Measurements from ENCODE around the gene CCDC7. TPM values are rescaled to one million over a fixed set of nuclear protein-coding genes. Genes with fewer than 3 reads are reported as not detected.
"Not testable (repeated sequence)": the region's sequence is repeated elsewhere in the genome, so short reads cannot be mapped to it uniquely, and the experiment has no call there.

Gene CCDC7
- polyA plus RNA-seq, 2 donors = 0.46 to 0.96 TPM

- H3K4me3 ChIP-seq (ENCODE audit: low read depth in 1 of 2, low read length in 2 of 2); H3K36me3 ChIP-seq (ENCODE audit: control insufficient read depth in 2 of 2, insufficient read depth in 2 of 2, low read length in 1 of 2); H3K27ac ChIP-seq (ENCODE audit: low read depth in 2 of 2, low read length in 1 of 2); H3K4me1 ChIP-seq (ENCODE audit: control insufficient read depth in 2 of 2, insufficient read depth in 2 of 2, low read length in 1 of 2); H3K9me3 ChIP-seq (ENCODE audit: control insufficient read depth in 2 of 2, insufficient read depth in 1 of 2, low read depth in 1 of 2, low read length in 1 of 2); H3K27me3 ChIP-seq (ENCODE audit: control insufficient read depth in 1 of 2, insufficient read depth in 2 of 2, low read length in 2 of 2): not testable (repeated sequence)
- WGBS, 2 donors = 84 to 86% methylated on average over 7 of the region's 7 CpGs
Measured at GRCh38 chr10:32895200-32895968, 449.4 kb downstream of the CCDC7 start.

DNA sequence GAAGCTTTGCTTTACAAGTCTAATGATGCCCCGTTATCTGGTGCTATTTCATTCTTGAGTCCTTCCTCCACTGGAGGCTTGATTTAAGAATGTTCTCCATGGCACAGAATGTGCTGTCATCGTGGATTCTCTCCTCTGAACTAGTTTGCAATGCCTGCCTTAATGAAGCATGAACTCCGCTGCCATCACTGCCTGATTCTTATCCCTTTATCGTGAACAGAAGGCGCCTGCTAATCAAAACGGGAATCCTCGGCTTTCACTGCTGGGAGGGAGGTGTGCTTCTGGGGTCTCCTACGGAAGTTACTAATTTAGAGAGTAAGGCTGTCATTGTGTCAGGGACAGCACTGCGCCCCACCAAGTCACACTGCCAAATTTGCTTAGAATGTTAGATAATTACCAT is 455.9 kb downstream of the CCDC7 start:
- no peak overlapping the region for H3K27ac ChIP-seq (ENCODE audit: low read depth in 2 of 2, low read length in 1 of 2)
- no peak overlapping the region for H3K4me3 ChIP-seq (ENCODE audit: low read depth in 1 of 2, low read length in 2 of 2)
- peaks cover 0 to 4% of the 10 kb centered on the region in 2 donors for H3K36me3 ChIP-seq (ENCODE audit: control insufficient read depth in 2 of 2, insufficient read depth in 2 of 2, low read length in 1 of 2)
- 92 to 94% methylated on average over 9 of the region's 9 CpGs for WGBS, 2 donors
- no peaks in the 10 kb centered on the region for H3K9me3 ChIP-seq (ENCODE audit: control insufficient read depth in 2 of 2, insufficient read depth in 1 of 2, low read depth in 1 of 2, low read length in 1 of 2)
- H3K4me1 ChIP-seq (ENCODE audit: control insufficient read depth in 2 of 2, insufficient read depth in 2 of 2, low read length in 1 of 2) = no peaks in the 10 kb centered on the region
- no peaks in the 10 kb centered on the region for H3K27me3 ChIP-seq (ENCODE audit: control insufficient read depth in 1 of 2, insufficient read depth in 2 of 2, low read length in 2 of 2)

GRCh38 chr10:32905466-32905865 is 459.5 kb downstream of the CCDC7 start:
- Histone ChIP-seq H3K4me3 (ENCODE audit: low read depth in 1 of 2, low read length in 2 of 2) (no peak overlapping the region), H3K27me3 (ENCODE audit: control insufficient read depth in 1 of 2, insufficient read depth in 2 of 2, low read length in 2 of 2) (no peaks in the 10 kb centered on the region), H3K4me1 (ENCODE audit: control insufficient read depth in 2 of 2, insufficient read depth in 2 of 2, low read length in 1 of 2) (no peaks in the 10 kb centered on the region), H3K9me3 (ENCODE audit: control insufficient read depth in 2 of 2, insufficient read depth in 1 of 2, low read depth in 1 of 2, low read length in 1 of 2) (no peaks in the 10 kb centered on the region), H3K36me3 (ENCODE audit: control insufficient read depth in 2 of 2, insufficient read depth in 2 of 2, low read length in 1 of 2) (peaks cover 0 to 4% of the 10 kb centered on the region in 2 donors), H3K27ac (ENCODE audit: low read depth in 2 of 2, low read length in 1 of 2) (no peak overlapping the region)
- WGBS, 2 donors = 84 to 94% methylated on average over 3 of the region's 3 CpGs

DNA sequence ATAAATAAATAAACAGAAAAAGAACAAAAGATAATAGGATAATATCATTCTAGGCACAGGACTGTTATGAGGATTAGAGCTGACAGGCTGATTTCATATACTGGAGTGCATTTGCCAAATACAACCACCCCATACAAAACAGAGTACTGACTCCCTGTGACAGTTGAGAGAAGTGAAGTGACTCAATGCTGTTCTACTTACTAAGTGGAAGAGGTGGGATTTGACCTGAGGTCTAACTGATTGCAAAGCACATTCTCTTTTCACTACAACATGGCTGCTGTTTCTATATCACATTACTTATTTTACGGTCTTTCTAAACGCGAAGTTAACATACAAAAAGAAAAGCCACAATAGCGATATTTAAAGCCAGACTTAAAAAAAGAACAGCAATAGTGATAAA is 460.7 kb downstream of the CCDC7 start:
- peaks cover 0 to 4% of the 10 kb centered on the region in 2 donors for H3K36me3 ChIP-seq (ENCODE audit: control insufficient read depth in 2 of 2, insufficient read depth in 2 of 2, low read length in 1 of 2)
- 91 to 93% methylated on average over 4 of the region's 4 CpGs for WGBS, 2 donors

GRCh38 chr10:32909456-32909855 is 463.5 kb downstream of the CCDC7 start:
- Histone ChIP-seq H3K27me3 (ENCODE audit: control insufficient read depth in 1 of 2, insufficient read depth in 2 of 2, low read length in 2 of 2) (no peaks in the 10 kb centered on the region), H3K9me3 (ENCODE audit: control insufficient read depth in 2 of 2, insufficient read depth in 1 of 2, low read depth in 1 of 2, low read length in 1 of 2) (no peaks in the 10 kb centered on the region), H3K27ac (ENCODE audit: low read depth in 2 of 2, low read length in 1 of 2) (no peak overlapping the region), H3K4me1 (ENCODE audit: control insufficient read depth in 2 of 2, insufficient read depth in 2 of 2, low read length in 1 of 2) (no peaks in the 10 kb centered on the region), H3K4me3 (ENCODE audit: low read depth in 1 of 2, low read length in 2 of 2) (no peak overlapping the region), H3K36me3 (ENCODE audit: control insufficient read depth in 2 of 2, insufficient read depth in 2 of 2, low read length in 1 of 2) (no peaks in the 10 kb centered on the region)
- 85% methylated on average over 1 of the region's 1 CpG for WGBS, 2 donors

More for the DNA sequence above, 460.7 kb downstream of the CCDC7 start:
- Histone ChIP-seq H3K27me3 (ENCODE audit: control insufficient read depth in 1 of 2, insufficient read depth in 2 of 2, low read length in 2 of 2) (no peaks in the 10 kb centered on the region), H3K4me1 (ENCODE audit: control insufficient read depth in 2 of 2, insufficient read depth in 2 of 2, low read length in 1 of 2) (no peaks in the 10 kb centered on the region), H3K27ac (ENCODE audit: low read depth in 2 of 2, low read length in 1 of 2) (no peak overlapping the region), H3K9me3 (ENCODE audit: control insufficient read depth in 2 of 2, insufficient read depth in 1 of 2, low read depth in 1 of 2, low read length in 1 of 2) (no peaks in the 10 kb centered on the region), H3K4me3 (ENCODE audit: low read depth in 1 of 2, low read length in 2 of 2) (no peak overlapping the region)

- 82 to 90% methylated on average over 5 of the region's 7 CpGs for WGBS, 2 donors
- not testable (repeated sequence) for H3K27me3 ChIP-seq (ENCODE audit: control insufficient read depth in 1 of 2, insufficient read depth in 2 of 2, low read length in 2 of 2); H3K4me1 ChIP-seq (ENCODE audit: control insufficient read depth in 2 of 2, insufficient read depth in 2 of 2, low read length in 1 of 2); H3K9me3 ChIP-seq (ENCODE audit: control insufficient read depth in 2 of 2, insufficient read depth in 1 of 2, low read depth in 1 of 2, low read length in 1 of 2); H3K27ac ChIP-seq (ENCODE audit: low read depth in 2 of 2, low read length in 1 of 2); H3K36me3 ChIP-seq (ENCODE audit: control insufficient read depth in 2 of 2, insufficient read depth in 2 of 2, low read length in 1 of 2); H3K4me3 ChIP-seq (ENCODE audit: low read depth in 1 of 2, low read length in 2 of 2)
Measured at GRCh38 chr10:32909970-32910369, 464.0 kb downstream of the CCDC7 start.

DNA sequence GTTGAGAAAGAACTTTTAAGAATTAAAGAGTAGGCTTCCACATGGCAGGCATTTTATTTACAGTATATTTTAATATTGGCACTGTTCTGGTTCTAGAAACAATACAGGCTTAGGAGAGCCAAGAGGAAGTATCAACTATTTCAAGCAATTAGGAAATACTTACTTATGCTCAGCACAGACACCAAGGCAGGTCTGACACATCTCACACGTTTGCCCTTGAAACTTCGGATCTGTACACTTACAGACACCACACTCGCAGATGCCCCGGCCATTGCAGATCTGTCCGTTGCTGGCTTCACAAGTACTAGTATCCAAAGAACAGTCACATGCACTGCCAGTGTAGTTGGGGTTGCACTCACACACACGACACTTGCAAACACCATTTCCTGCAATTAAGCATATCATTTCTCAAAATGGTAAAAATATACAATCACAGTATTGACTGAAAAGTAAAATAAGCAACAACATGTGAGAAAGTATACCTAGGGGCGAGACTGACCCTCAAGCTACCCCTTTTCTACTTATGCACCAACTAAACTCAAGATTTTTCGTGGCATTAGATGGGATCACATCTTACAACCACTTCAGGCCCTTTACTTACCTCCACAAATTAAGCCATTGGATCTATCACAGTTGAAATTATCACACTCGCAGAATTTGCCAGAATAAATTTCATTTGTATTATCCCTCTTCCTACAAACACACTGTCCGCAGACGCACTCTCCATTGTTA is 465.5 kb downstream of the CCDC7 start:
- Histone ChIP-seq H3K4me3 (ENCODE audit: low read depth in 1 of 2, low read length in 2 of 2) (no peak overlapping the region), H3K4me1 (ENCODE audit: control insufficient read depth in 2 of 2, insufficient read depth in 2 of 2, low read length in 1 of 2) (no peaks in the 10 kb centered on the region), H3K9me3 (ENCODE audit: control insufficient read depth in 2 of 2, insufficient read depth in 1 of 2, low read depth in 1 of 2, low read length in 1 of 2) (no peaks in the 10 kb centered on the region), H3K27ac (ENCODE audit: low read depth in 2 of 2, low read length in 1 of 2) (no peak overlapping the region), H3K27me3 (ENCODE audit: control insufficient read depth in 1 of 2, insufficient read depth in 2 of 2, low read length in 2 of 2) (no peaks in the 10 kb centered on the region), H3K36me3 (ENCODE audit: control insufficient read depth in 2 of 2, insufficient read depth in 2 of 2, low read length in 1 of 2) (no peaks in the 10 kb centered on the region)
- WGBS, 2 donors = 86% methylated on average over 11 of the region's 11 CpGs

GRCh38 chr10:32917817-32918216 is 471.9 kb downstream of the CCDC7 start:
- H3K27me3 ChIP-seq (ENCODE audit: control insufficient read depth in 1 of 2, insufficient read depth in 2 of 2, low read length in 2 of 2); H3K4me1 ChIP-seq (ENCODE audit: control insufficient read depth in 2 of 2, insufficient read depth in 2 of 2, low read length in 1 of 2); H3K4me3 ChIP-seq (ENCODE audit: low read depth in 1 of 2, low read length in 2 of 2); H3K9me3 ChIP-seq (ENCODE audit: control insufficient read depth in 2 of 2, insufficient read depth in 1 of 2, low read depth in 1 of 2, low read length in 1 of 2); H3K36me3 ChIP-seq (ENCODE audit: control insufficient read depth in 2 of 2, insufficient read depth in 2 of 2, low read length in 1 of 2); H3K27ac ChIP-seq (ENCODE audit: low read depth in 2 of 2, low read length in 1 of 2): not testable (repeated sequence)
- 94 to 97% methylated on average over 3 to 4 of the region's 5 CpGs for WGBS, 2 donors

GRCh38 chr10:32922170-32922569 is 476.2 kb downstream of the CCDC7 start:
- 84% methylated on average over 2 of the region's 2 CpGs for WGBS, 2 donors
- H3K9me3 ChIP-seq (ENCODE audit: control insufficient read depth in 2 of 2, insufficient read depth in 1 of 2, low read depth in 1 of 2, low read length in 1 of 2) = no peaks in the 10 kb centered on the region
- no peaks in the 10 kb centered on the region for H3K4me1 ChIP-seq (ENCODE audit: control insufficient read depth in 2 of 2, insufficient read depth in 2 of 2, low read length in 1 of 2)
- peaks cover 3 to 9% of the 10 kb centered on the region in 2 donors for H3K36me3 ChIP-seq (ENCODE audit: control insufficient read depth in 2 of 2, insufficient read depth in 2 of 2, low read length in 1 of 2)
- H3K4me3 ChIP-seq (ENCODE audit: low read depth in 1 of 2, low read length in 2 of 2) = no peak overlapping the region
- H3K27ac ChIP-seq (ENCODE audit: low read depth in 2 of 2, low read length in 1 of 2) = no peak overlapping the region
- H3K27me3 ChIP-seq (ENCODE audit: control insufficient read depth in 1 of 2, insufficient read depth in 2 of 2, low read length in 2 of 2) = no peaks in the 10 kb centered on the region

GRCh38 chr10:32923134-32923533 is 477.2 kb downstream of the CCDC7 start:
- H3K4me1 ChIP-seq (ENCODE audit: control insufficient read depth in 2 of 2, insufficient read depth in 2 of 2, low read length in 1 of 2) = no peaks in the 10 kb centered on the region
- WGBS, 2 donors = 64 to 70% methylated on average over 2 of the region's 2 CpGs
- H3K27me3 ChIP-seq (ENCODE audit: control insufficient read depth in 1 of 2, insufficient read depth in 2 of 2, low read length in 2 of 2) = no peaks in the 10 kb centered on the region
- peak overlapping the region in 1 of 2 donors; percentile 10 for H3K27ac ChIP-seq (ENCODE audit: low read depth in 2 of 2, low read length in 1 of 2)
- peaks cover 3 to 9% of the 10 kb centered on the region in 2 donors for H3K36me3 ChIP-seq (ENCODE audit: control insufficient read depth in 2 of 2, insufficient read depth in 2 of 2, low read length in 1 of 2)
- H3K4me3 ChIP-seq (ENCODE audit: low read depth in 1 of 2, low read length in 2 of 2) = no peak overlapping the region
- H3K9me3 ChIP-seq (ENCODE audit: control insufficient read depth in 2 of 2, insufficient read depth in 1 of 2, low read depth in 1 of 2, low read length in 1 of 2) = no peaks in the 10 kb centered on the region
